ENCODE measurements around the gene AADACL3.

The AADACL3 gene

GRCh38 chr1:12769031-12769430 is 53.1 kb downstream of the AADACL3 start:
- no peak for DNase-seq (ENCODE audit: low read depth, low spot score)

- DNase-seq (ENCODE audit: low read depth, low spot score), result no peak
Observed at GRCh38 chr1:12769976-12770505, 54.1 kb downstream of the AADACL3 start.

GRCh38 chr1:12770620-12771019 is 54.7 kb downstream of the AADACL3 start:
- DNase-seq (ENCODE audit: low read depth, low spot score), result no peak

GRCh38 chr1:12771186-12771585 is 55.3 kb downstream of the AADACL3 start:
- no peak for DNase-seq (ENCODE audit: low read depth, low spot score)

- no peak for DNase-seq (ENCODE audit: low read depth, low spot score)
Observed at GRCh38 chr1:12772520-12772919, 56.6 kb downstream of the AADACL3 start.

- DNase-seq (ENCODE audit: low read depth, low spot score), result no peak
Observed at GRCh38 chr1:12773438-12773837, 57.5 kb downstream of the AADACL3 start, which contains the start of gene PRAMEF12. Gene PRAMEF12, plus strand, starts transcription at chr1:12773738. Its CDS starts 1,130 bp downstream, at chr1:12774868.

DNA sequence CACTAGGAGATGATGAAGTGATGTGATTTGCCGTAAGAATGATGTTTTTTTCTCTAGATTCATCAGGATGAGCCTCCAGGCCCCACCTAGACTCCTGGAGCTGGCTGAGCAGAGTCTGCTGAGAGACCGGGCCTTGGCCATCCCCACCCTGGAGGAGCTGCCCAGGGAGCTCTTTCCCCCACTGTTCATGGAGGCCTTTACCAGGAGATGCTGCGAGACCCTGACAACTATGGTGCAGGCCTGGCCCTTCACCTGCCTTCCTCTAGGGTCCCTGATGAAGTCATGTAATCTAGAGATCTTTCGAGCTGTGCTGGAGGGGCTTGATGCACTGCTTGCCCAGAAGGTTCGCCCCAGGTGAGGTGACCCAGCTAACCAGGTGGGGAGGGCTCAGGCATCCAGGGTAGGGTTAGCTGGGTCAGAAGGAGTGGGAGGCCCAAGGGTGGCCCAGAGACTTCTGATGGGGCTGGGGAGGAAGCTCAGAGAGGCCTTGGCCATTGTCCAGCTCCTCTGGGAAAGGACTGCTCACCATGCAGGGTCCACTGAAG is 59.0 kb downstream of the AADACL3 start:
- no peak for DNase-seq (ENCODE audit: low read depth, low spot score)

DNA sequence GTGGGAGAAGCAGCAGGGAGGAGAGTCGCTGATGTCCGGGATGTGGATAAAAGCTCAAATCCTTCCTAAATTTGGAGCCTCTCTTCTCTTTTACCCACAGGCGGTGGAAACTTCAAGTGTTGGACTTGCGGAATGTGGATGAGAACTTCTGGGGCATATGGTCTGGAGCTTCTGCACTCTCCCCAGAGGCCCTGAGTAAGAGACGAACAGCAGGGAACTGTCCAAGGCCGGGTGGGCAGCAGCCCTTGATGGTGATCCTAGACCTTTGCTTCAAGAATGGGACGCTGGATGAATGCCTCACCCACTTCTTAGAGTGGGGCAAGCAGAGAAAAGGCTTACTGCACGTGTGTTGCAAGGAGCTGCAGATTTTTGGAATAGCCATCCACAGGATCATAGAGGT is 59.5 kb downstream of the AADACL3 start:
- DNase-seq (ENCODE audit: low read depth, low spot score), result no peak

DNA sequence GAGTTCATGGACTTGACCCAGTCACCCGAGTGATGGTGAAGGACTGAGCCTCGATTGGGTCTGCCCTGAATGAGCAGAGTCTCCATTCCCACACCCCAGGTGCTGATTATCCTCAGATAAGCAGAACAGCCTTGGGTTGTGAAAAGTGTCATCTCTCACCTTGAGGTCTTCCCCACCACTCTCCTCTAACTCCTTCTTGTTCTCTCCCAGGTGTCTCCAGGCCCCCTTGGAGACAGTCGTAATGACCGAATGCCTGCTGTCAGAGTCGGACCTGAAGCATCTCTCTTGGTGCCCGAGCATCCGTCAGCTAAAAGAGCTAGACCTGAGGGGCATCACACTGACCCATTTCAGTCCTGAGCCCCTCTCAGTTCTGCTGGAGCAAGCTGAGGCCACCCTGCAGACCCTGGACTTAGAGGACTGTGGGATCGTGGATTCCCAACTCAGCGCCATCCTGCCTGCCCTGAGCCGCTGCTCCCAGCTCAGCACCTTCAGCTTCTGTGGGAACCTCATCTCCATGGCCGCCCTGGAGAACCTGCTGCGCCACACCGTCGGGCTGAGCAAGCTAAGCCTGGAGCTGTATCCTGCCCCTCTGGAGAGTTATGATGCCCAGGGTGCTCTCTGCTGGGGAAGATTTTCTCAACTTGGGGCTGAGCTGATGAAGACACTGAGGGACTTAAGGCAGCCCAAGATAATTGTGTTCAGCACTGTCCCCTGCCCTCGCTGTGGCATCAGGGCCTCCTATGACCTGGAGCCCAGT is 61.1 kb downstream of the AADACL3 start:
- no peak for DNase-seq (ENCODE audit: low read depth, low spot score)
